ENCODE measurements around the gene NOS3. TPM values are rescaled to one million over a fixed set of nuclear protein-coding genes. Genes with fewer than 3 reads are reported as not detected.

Gene NOS3
- 58.3 and 67.0 TPM in 2 replicates for total RNA-seq

GRCh38 chr7:150990416-150991186 lies at the start of gene NOS3:
TSS of gene NOS3 (plus strand) at chr7:150991017. CDS start at chr7:150993804, 2,787 bp downstream.
- DNase-seq (ENCODE audit: low read depth, low spot score): no peak

GRCh38 chr7:150941351-150942000 lies 49.3 kb upstream of the NOS3 start:
- no peak for DNase-seq (ENCODE audit: low read depth, low spot score)

- DNase-seq (ENCODE audit: low read depth, low spot score): no peak
Measured at GRCh38 chr7:150942001-150942590, 48.7 kb upstream of the NOS3 start.

GRCh38 chr7:150942591-150943452 lies 48.0 kb upstream of the NOS3 start:
- DNase-seq (ENCODE audit: low read depth, low spot score): no peak

- DNase-seq (ENCODE audit: low read depth, low spot score): no peak
Measured at GRCh38 chr7:150943453-150943814, 47.4 kb upstream of the NOS3 start.

GRCh38 chr7:150944066-150945042 lies 46.5 kb upstream of the NOS3 start:
- no peak for DNase-seq (ENCODE audit: low read depth, low spot score)

GRCh38 chr7:150945171-150945852 lies 45.5 kb upstream of the NOS3 start:
- no peak for DNase-seq (ENCODE audit: low read depth, low spot score)

- no peak for DNase-seq (ENCODE audit: low read depth, low spot score)
Measured at GRCh38 chr7:150945853-150946420, 44.9 kb upstream of the NOS3 start.

- DNase-seq (ENCODE audit: low read depth, low spot score): no peak
Measured at GRCh38 chr7:150946421-150947240, 44.2 kb upstream of the NOS3 start.

GRCh38 chr7:150947241-150947745 lies 43.5 kb upstream of the NOS3 start:
- no peak for DNase-seq (ENCODE audit: low read depth, low spot score)

- no peak for DNase-seq (ENCODE audit: low read depth, low spot score)
Measured at GRCh38 chr7:150947761-150948651, 42.8 kb upstream of the NOS3 start.

- no peak for DNase-seq (ENCODE audit: low read depth, low spot score)
Measured at GRCh38 chr7:150948791-150949251, 42.0 kb upstream of the NOS3 start.

GRCh38 chr7:150949564-150949963 lies 41.3 kb upstream of the NOS3 start:
- no peak for DNase-seq (ENCODE audit: low read depth, low spot score)

GRCh38 chr7:150949971-150950491 lies 40.8 kb upstream of the NOS3 start:
- DNase-seq (ENCODE audit: low read depth, low spot score): no peak

GRCh38 chr7:150950496-150951180 lies 40.2 kb upstream of the NOS3 start:
- DNase-seq (ENCODE audit: low read depth, low spot score): no peak

- no peak for DNase-seq (ENCODE audit: low read depth, low spot score)
Measured at GRCh38 chr7:150951181-150951520, 39.7 kb upstream of the NOS3 start.

GRCh38 chr7:150951521-150951920 lies 39.3 kb upstream of the NOS3 start:
- DNase-seq (ENCODE audit: low read depth, low spot score): no peak
